ENCODE measurements around the gene TECPR1.
A peak's percentile ranks its signal among the peaks of the same experiment; 100 is the strongest.

Gene TECPR1

GRCh38 chr7:98187138-98187502 lies 64.9 kb downstream of the TECPR1 start:
- DNase-seq, result no peak

GRCh38 chr7:98186452-98187137 lies 65.4 kb downstream of the TECPR1 start:
- no peak for DNase-seq

GRCh38 chr7:98185101-98185500 lies 66.9 kb downstream of the TECPR1 start:
- no peak for DNase-seq

- DNase-seq, result no peak
Measured at GRCh38 chr7:98180751-98181150, 71.3 kb downstream of the TECPR1 start.

GRCh38 chr7:98178762-98179490 lies 73.1 kb downstream of the TECPR1 start:
- DNase-seq, result no peak

GRCh38 chr7:98178321-98178720 lies 73.7 kb downstream of the TECPR1 start:
- no peak for DNase-seq

GRCh38 chr7:98177553-98177952 lies 74.5 kb downstream of the TECPR1 start:
- DNase-seq, result no peak

- no peak for DNase-seq
Measured at GRCh38 chr7:98175260-98175940, 76.6 kb downstream of the TECPR1 start.

- DNase-seq, result no peak
Measured at GRCh38 chr7:98174334-98175259, 77.4 kb downstream of the TECPR1 start.

- DNase-seq, result no peak
Measured at GRCh38 chr7:98171449-98171848, 80.6 kb downstream of the TECPR1 start.

- DNase-seq, result no peak
Measured at GRCh38 chr7:98170966-98171365, 81.1 kb downstream of the TECPR1 start.

GRCh38 chr7:98168904-98169621 lies 83.0 kb downstream of the TECPR1 start:
- no peak for DNase-seq

GRCh38 chr7:98168181-98168903 lies 83.7 kb downstream of the TECPR1 start:
- DNase-seq, result peak; percentile 84

- no peak for DNase-seq
Measured at GRCh38 chr7:98167653-98168052, 84.4 kb downstream of the TECPR1 start.

- no peak for DNase-seq
Measured at GRCh38 chr7:98166668-98166970, 85.4 kb downstream of the TECPR1 start.

- DNase-seq, result peak; percentile 78
Measured at GRCh38 chr7:98165827-98166667, 86.0 kb downstream of the TECPR1 start.

Data from islet precursor cell (in vitro differentiated cells).